Osteoblast (primary cell): ENCODE data around the gene CAMK2B. TPM values are rescaled to one million over a fixed set of nuclear protein-coding genes. Genes with fewer than 3 reads are reported as not detected.

ENCODE experiments used
- DNase-seq: peaks from one replicate; pipeline ENCODE4 v3.0.0; 2011; ENCODE audit warnings: low spot score, mixed read lengths; ENCODE audit not compliant: insufficient read length; ENCODE audit errors: missing footprints
- H2AFZ ChIP-seq: 2 replicates; pipeline ENCODE4 v1.6.0; 2011; ENCODE audit warnings: mild to moderate bottlenecking, low read length
- H3K27ac ChIP-seq: 2 replicates; pipeline ENCODE4 v1.5.1; 2011; ENCODE audit warnings: mild to moderate bottlenecking, low read depth, low read length, moderate library complexity
- H3K27me3 ChIP-seq: 2 replicates; pipeline ENCODE4 v1.6.0; 2012; ENCODE audit warnings: mild to moderate bottlenecking, control low read depth, inconsistent platforms, low read length, moderate library complexity; ENCODE audit not compliant: insufficient read depth
- H3K36me3 ChIP-seq: 2 replicates; pipeline ENCODE4 v1.5.1; 2011; ENCODE audit warnings: mild to moderate bottlenecking, low read length, control low read depth, moderate library complexity; ENCODE audit not compliant: insufficient read depth
- H3K4me1 ChIP-seq: 2 replicates; pipeline ENCODE4 v1.5.1; 2011; ENCODE audit warnings: mild to moderate bottlenecking, low read length, control low read depth, moderate library complexity; ENCODE audit not compliant: insufficient read depth
- H3K4me2 ChIP-seq: 2 replicates; pipeline ENCODE4 v1.6.0; 2011; ENCODE audit warnings: mild to moderate bottlenecking, low read length; ENCODE audit not compliant: insufficient read depth
- H3K4me3 ChIP-seq: fragments of 200-600 bp; sonication (generic); 3 replicates; pipeline ENCODE4 v1.5.1; 2012; ENCODE audit warnings: mild to moderate bottlenecking, low read length, inconsistent platforms; ENCODE audit not compliant: insufficient read depth
- H3K79me2 ChIP-seq: 2 replicates; pipeline ENCODE4 v1.6.0; 2012; ENCODE audit warnings: mild to moderate bottlenecking, low read length, control low read depth, inconsistent platforms; ENCODE audit not compliant: insufficient read depth
- H3K9me3 ChIP-seq: 2 replicates; pipeline ENCODE4 v1.5.1; 2011; ENCODE audit warnings: low read depth, low read length, control low read depth
- H4K20me1 ChIP-seq: 2 replicates; pipeline ENCODE4 v1.6.0; 2012; ENCODE audit warnings: mild to moderate bottlenecking, low read length, control low read depth; ENCODE audit not compliant: insufficient read depth
- total RNA-seq: library from RNA; depleted of rRNA; stranded (reverse); fragments of >200 nt; gene quantifications from 2 replicates; pipeline ENCODE4 v1.2.3, GENCODE V29; 2012
- TF ChIP-seq, protein P1 (sequence below): IDR thresholded peaks from 2 replicates; pipeline ENCODE4 v1.5.1; 2011; ENCODE audit warnings: mild to moderate bottlenecking, low read depth, low read length, moderate library complexity; ENCODE audit errors: extremely low read depth

CAMK2B gene
- total RNA-seq, 1 donor = not detected

DNA sequence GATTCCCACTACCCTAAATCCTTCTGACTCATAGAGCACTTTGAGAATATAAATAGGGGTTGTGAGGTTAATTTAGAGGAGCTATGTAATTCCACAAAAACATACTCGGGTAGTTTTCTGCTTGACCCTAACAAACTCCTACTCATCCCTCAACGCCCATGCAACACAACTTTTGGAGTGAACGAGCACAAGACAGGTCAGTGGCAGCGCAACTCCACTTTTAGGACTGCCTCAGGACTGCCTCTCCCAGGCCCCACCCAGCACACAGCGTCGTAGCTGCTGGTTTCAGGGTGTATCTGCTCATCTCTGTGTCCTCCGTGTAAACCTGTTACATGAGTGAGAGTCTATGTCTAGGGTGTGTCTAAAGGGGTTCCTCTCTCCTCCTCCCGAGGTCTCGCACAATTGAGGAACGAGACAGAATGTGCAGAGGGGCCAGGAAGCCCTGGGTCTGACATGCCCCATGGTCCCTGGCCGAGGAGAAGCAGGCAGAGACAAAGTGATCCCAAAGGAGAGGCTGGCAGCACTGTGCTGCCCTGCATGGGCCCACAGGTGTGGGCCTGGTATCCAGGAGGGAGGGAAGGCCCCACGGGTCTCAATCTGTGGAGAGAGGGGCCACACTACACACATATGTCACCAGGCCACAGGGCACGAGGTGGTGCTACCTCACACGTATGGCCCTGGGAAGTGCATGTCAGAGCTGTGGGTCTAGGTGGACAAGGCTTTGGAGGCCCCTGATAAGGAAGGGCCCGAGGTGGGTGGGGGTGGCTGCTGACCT, 45.5 kb downstream of the CAMK2B start:
- Histone ChIP-seq H3K9me3 (no peaks in the 10 kb centered on the region), H3K79me2 (no peaks in the 10 kb centered on the region), H4K20me1 (no peaks in the 10 kb centered on the region), H3K4me1 (peaks cover 15% of the 10 kb centered on the region), H3K4me2 (no peak overlapping the region), H3K4me3 (no peak overlapping the region), H2AFZ (no peak overlapping the region), H3K27ac (no peak overlapping the region), H3K27me3 (peaks cover 9% of the 10 kb centered on the region), H3K36me3 (no peaks in the 10 kb centered on the region)
- peak; percentile 65 for DNase-seq
- TF ChIP-seq, protein P1, sequence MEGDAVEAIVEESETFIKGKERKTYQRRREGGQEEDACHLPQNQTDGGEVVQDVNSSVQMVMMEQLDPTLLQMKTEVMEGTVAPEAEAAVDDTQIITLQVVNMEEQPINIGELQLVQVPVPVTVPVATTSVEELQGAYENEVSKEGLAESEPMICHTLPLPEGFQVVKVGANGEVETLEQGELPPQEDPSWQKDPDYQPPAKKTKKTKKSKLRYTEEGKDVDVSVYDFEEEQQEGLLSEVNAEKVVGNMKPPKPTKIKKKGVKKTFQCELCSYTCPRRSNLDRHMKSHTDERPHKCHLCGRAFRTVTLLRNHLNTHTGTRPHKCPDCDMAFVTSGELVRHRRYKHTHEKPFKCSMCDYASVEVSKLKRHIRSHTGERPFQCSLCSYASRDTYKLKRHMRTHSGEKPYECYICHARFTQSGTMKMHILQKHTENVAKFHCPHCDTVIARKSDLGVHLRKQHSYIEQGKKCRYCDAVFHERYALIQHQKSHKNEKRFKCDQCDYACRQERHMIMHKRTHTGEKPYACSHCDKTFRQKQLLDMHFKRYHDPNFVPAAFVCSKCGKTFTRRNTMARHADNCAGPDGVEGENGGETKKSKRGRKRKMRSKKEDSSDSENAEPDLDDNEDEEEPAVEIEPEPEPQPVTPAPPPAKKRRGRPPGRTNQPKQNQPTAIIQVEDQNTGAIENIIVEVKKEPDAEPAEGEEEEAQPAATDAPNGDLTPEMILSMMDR = no peak

GRCh38 chr7:44279286-44279685, 46.1 kb downstream of the CAMK2B start:
- Histone ChIP-seq H3K9me3 (no peaks in the 10 kb centered on the region), H3K79me2 (no peaks in the 10 kb centered on the region), H3K4me1 (peaks cover 15% of the 10 kb centered on the region), H3K27ac (no peak overlapping the region), H3K4me2 (no peak overlapping the region), H3K36me3 (no peaks in the 10 kb centered on the region), H3K27me3 (peaks cover 12% of the 10 kb centered on the region), H2AFZ (no peak overlapping the region), H4K20me1 (no peaks in the 10 kb centered on the region), H3K4me3 (no peak overlapping the region)
- DNase-seq = peak; percentile 58
- TF ChIP-seq, protein P1 = no peak

DNA sequence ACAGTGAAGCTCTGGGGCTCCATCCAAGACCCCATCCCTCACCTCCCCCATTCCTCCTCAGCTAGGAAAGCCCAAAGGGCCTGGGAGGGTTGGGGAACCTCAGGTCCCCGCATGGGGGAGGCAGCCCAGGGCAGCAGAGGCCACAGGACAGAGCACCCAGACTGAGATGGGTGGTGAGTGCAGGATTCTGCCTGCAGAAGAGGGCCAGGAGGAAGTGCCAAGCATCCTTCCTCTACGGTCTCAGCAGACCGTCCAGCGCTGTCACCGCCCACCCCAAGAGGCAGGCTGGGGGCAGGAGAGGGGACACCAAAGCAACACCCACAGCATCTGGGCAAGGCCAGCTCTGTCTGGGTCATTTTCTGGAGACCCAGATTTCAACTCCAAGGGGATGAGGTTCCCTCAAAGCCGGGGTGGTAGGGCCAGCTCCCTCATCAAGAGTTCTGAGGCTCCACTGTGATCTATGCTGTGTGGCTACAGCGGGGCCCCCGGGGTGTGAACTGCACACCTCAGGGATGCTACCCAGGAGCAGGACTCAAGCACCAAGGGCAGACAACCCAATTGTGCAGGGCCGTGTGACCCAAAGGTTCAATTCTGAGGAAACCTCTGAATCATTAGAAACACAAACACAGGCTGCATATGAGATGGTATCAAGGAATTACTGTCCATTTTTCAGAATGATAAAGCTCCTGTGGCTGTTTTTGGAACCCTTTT, 46.8 kb downstream of the CAMK2B start:
- H3K27me3 ChIP-seq = peaks cover 12% of the 10 kb centered on the region
- no peaks in the 10 kb centered on the region for H3K9me3 ChIP-seq
- no peak overlapping the region for H3K4me2 ChIP-seq
- no peaks in the 10 kb centered on the region for H3K79me2 ChIP-seq
- no peaks in the 10 kb centered on the region for H4K20me1 ChIP-seq
- no peak overlapping the region for H3K27ac ChIP-seq
- DNase-seq = peak; percentile 91
- TF ChIP-seq, protein P1 = no peak
- H3K4me3 ChIP-seq = no peak overlapping the region
- peaks cover 15% of the 10 kb centered on the region for H3K4me1 ChIP-seq
- H3K36me3 ChIP-seq = no peaks in the 10 kb centered on the region
- H2AFZ ChIP-seq = no peak overlapping the region

- peak; percentile 48 for DNase-seq
- Histone ChIP-seq H3K9me3 (no peaks in the 10 kb centered on the region), H4K20me1 (no peaks in the 10 kb centered on the region), H3K36me3 (no peaks in the 10 kb centered on the region), H3K4me3 (no peak overlapping the region), H3K27ac (no peak overlapping the region), H3K4me2 (no peak overlapping the region), H3K27me3 (peaks cover 12% of the 10 kb centered on the region), H3K4me1 (peaks cover 15% of the 10 kb centered on the region), H2AFZ (no peak overlapping the region), H3K79me2 (no peaks in the 10 kb centered on the region)
- TF ChIP-seq, protein P1 = no peak
Observed at GRCh38 chr7:44277851-44278250, 47.5 kb downstream of the CAMK2B start.
